B cell (primary cell): Measurements from ENCODE around the gene ADAMTS8. TPM values are rescaled to one million over a fixed set of nuclear protein-coding genes. Genes with fewer than 3 reads are reported as not detected.

Experiments
- ATAC-seq: fragments of 200-7000 bp; cut with Tn5 transposase; one replicate; pipeline ENCODE4 v1.10.0; 2021; ENCODE audit warnings: low read depth, mild to moderate bottlenecking, moderate number of reproducible peaks, moderate library complexity
- CTCF ChIA-PET: fragments of 350-600 bp; sonication (Branson Sonifier 250); formaldehyde crosslinking; loops from one replicate; lab custom pipeline; 2021; ENCODE audit warnings: antibody characterized with exemption, inconsistent platforms; lab: Charles Lee
- POLR2A ChIA-PET: fragments of 350-600 bp; sonication (Branson Sonifier 250); formaldehyde crosslinking; loops from one replicate; lab custom pipeline; 2021; ENCODE audit warnings: antibody characterized with exemption; lab: Charles Lee
- DNase-seq: peaks from one replicate; pipeline ENCODE4 v3.0.0; 2013
- H2AFZ ChIP-seq: 2 replicates; pipeline ENCODE4 v1.6.1; 2012; ENCODE audit warnings: mild to moderate bottlenecking, low read depth, low read length; ENCODE audit not compliant: insufficient read depth, poor library complexity, severe bottlenecking
- H3K27ac ChIP-seq, 2 donors: 1 replicate in 1 of 2; 2 replicates in 1 of 2; pipeline ENCODE4 v1.5.1; 2012 to 2013; ENCODE audit warnings: low read length in 2 of 2, mild to moderate bottlenecking in 2 of 2, moderate library complexity in 1 of 2
- H3K27me3 ChIP-seq, 4 experiments: fragments of 200-600 bp in 1 of 4; sonication (generic) in 1 of 4; replicated peaks in 1 of 4; 1 replicate in 2 of 4; 2 replicates in 2 of 4; pipeline versions ENCODE4 v1.6.1 to v1.7.0; 2013 to 2016; ENCODE audit warnings: low read length in 3 of 4, mild to moderate bottlenecking in 2 of 4, mixed read lengths in 1 of 4, moderate library complexity in 1 of 4; ENCODE audit not compliant: insufficient read depth in 4 of 4, control insufficient read depth in 3 of 4; ENCODE audit errors: control extremely low read depth in 1 of 4
- H3K36me3 ChIP-seq, 2 experiments: replicated peaks in 1 of 2; 1 replicate in 1 of 2; 2 replicates in 1 of 2; pipeline versions ENCODE4 v1.6.1 to v1.7.1; 2013; ENCODE audit warnings: low read length in 1 of 2; ENCODE audit not compliant: insufficient read depth in 2 of 2, control insufficient read depth in 1 of 2; ENCODE audit errors: control extremely low read depth in 1 of 2, extremely low read depth in 1 of 2
- H3K4me1 ChIP-seq, 2 donors: fragments of 200-600 bp in 1 of 2; sonication (generic) in 1 of 2; 1 replicate in 1 of 2; 2 replicates in 1 of 2; pipeline versions ENCODE4 v1.5.1 to v1.6.1; 2013 to 2017; ENCODE audit warnings: low read length in 2 of 2; ENCODE audit not compliant: control insufficient read depth in 2 of 2, insufficient read depth in 2 of 2
- H3K4me2 ChIP-seq: replicated peaks from 2 replicates; pipeline ENCODE3; 2012; ENCODE audit warnings: mild to moderate bottlenecking, low read depth, low read length; ENCODE audit not compliant: poor library complexity, severe bottlenecking
- H3K4me3 ChIP-seq, 5 experiments: fragments of 200-600 bp in 1 of 5; sonication (generic) in 1 of 5; 1 replicate in 3 of 5; 2 replicates in 2 of 5; pipeline versions ENCODE4 v1.5.1 to v1.7.0; 2011 to 2016; ENCODE audit warnings: low read length in 4 of 5, mild to moderate bottlenecking in 4 of 5, low read depth in 2 of 5, control low read depth in 1 of 5, moderate library complexity in 1 of 5; ENCODE audit not compliant: insufficient read depth in 1 of 5; ENCODE audit errors: control extremely low read depth in 1 of 5, extremely low read depth in 1 of 5
- H3K79me2 ChIP-seq: fragments of 200-600 bp; sonication (generic); one replicate; pipeline ENCODE4 v1.6.0; 2016; ENCODE audit warnings: low read length; ENCODE audit not compliant: control insufficient read depth, insufficient read depth
- H3K9ac ChIP-seq: fragments of 200-600 bp; sonication (generic); 2 replicates; pipeline ENCODE4 v1.6.1; 2017; ENCODE audit warnings: mild to moderate bottlenecking, low read length, moderate library complexity
- H3K9me3 ChIP-seq, 3 donors: one replicate each; pipeline versions ENCODE4 v1.6.1 to v1.7.1; 2013; ENCODE audit warnings: low read length in 2 of 3; ENCODE audit not compliant: control insufficient read depth in 2 of 3, insufficient read depth in 1 of 3; ENCODE audit errors: control extremely low read depth in 1 of 3
- H4K20me1 ChIP-seq: 2 replicates; pipeline ENCODE4 v1.6.0; 2012; ENCODE audit warnings: mild to moderate bottlenecking, low read length; ENCODE audit not compliant: insufficient read depth, control insufficient read depth, poor library complexity, severe bottlenecking
- H3K27ac Mint-ChIP-seq: one replicate; pipeline ENCODE4 v1.8.0; 2021; ENCODE audit warnings: mixed read lengths
- H3K27me3 Mint-ChIP-seq: one replicate; pipeline ENCODE4 v1.8.0; 2021; ENCODE audit warnings: mixed read lengths
- H3K4me1 Mint-ChIP-seq: one replicate; pipeline ENCODE4 v1.8.0; 2021; ENCODE audit warnings: mixed read lengths
- H3K4me3 Mint-ChIP-seq: one replicate; pipeline ENCODE4 v1.8.0; 2021; ENCODE audit warnings: mixed read lengths
- H3K9me3 Mint-ChIP-seq: one replicate; pipeline ENCODE4 v1.8.0; 2022; ENCODE audit warnings: mixed read lengths; ENCODE audit not compliant: insufficient read depth
- CTCF ChIP-seq: fragments of 200-600 bp; IDR thresholded peaks from one replicate; pipeline ENCODE4 v1.8.0; 2022; ENCODE audit warnings: antibody characterized with exemption, mild to moderate bottlenecking
- EZH2 ChIP-seq: IDR thresholded peaks from 2 replicates; pipeline ENCODE4 v1.6.1; 2012; ENCODE audit warnings: borderline replicate concordance, low read depth, mild to moderate bottlenecking, moderate library complexity, low read length; ENCODE audit not compliant: insufficient read depth, poor library complexity, severe bottlenecking
- WGBS: methylation state at CpG from one replicate; pipeline ENCODE4 v1.1.5; 2013; ENCODE audit warnings: missing lambda C conversion rate; ENCODE audit not compliant: insufficient coverage; 5-methylcytosine and 5-hydroxymethylcytosine counted together
- intact Hi-C: fragments of 100-400 bp; cut with micrococcal nuclease; formaldehyde crosslinking; loops from one replicate; pipeline ENCODE4 v1.10.0; 2022
- polyA plus RNA-seq: library from polyadenylated mRNA; depleted of rRNA; stranded (reverse); fragments of >200 nt; gene quantifications from 2 replicates; pipeline ENCODE4 v1.2.3, GENCODE V29; 2012
- total RNA-seq, 2 donors: library from RNA; stranded (reverse); fragments of 120-200 nt in 1 of 2; gene quantifications; 1 replicate in 1 of 2; 2 replicates in 1 of 2; pipeline versions ENCODE4 v1.2.3 to v1.2.4, GENCODE V29; 2013 to 2022

The ADAMTS8 gene
- total and polyA plus RNA-seq, 2 donors (not counting 1 experiment from before 2014, with no cell fraction given), result not detected

GRCh38 chr11:130433357-130433756 lies 4.9 kb upstream of the ADAMTS8 start:
- Histone ChIP-seq H3K4me2 (no peak overlapping the region), H3K9me3 (no peaks in the 10 kb centered on the region), H3K9ac (no peak overlapping the region), H3K79me2 (no peaks in the 10 kb centered on the region), H4K20me1 (no peaks in the 10 kb centered on the region), H3K4me3 (no peak overlapping the region), H3K36me3 (no peaks in the 10 kb centered on the region), H3K4me1 (peaks cover 4 to 8% of the 10 kb centered on the region in 2 donors), H3K27me3 (peaks cover 0 to 25% (median 16%) of the 10 kb centered on the region in 4 experiments), H3K27ac (no peak overlapping the region), H2AFZ (no peak overlapping the region)
- no peak for ATAC-seq
- Mint-ChIP-seq H3K9me3 (no peaks in the 10 kb centered on the region), H3K4me3 (no peak overlapping the region), H3K4me1 (peaks cover 11% of the 10 kb centered on the region), H3K27ac (no peak overlapping the region), H3K27me3 (peaks cover 45% of the 10 kb centered on the region)
- CTCF ChIA-PET, result interaction anchor here (0.7 to 6.8 kb wide), 8 partner anchors 9 to 462 kb away, joined by 3 to 112 read pairs (median 12); no protein-coding TSS in a partner anchor
- POLR2A ChIA-PET, result no interaction called here
- intact Hi-C loops, result no loop called here
- DNase-seq, result no peak
- TF ChIP-seq EZH2 (no peak), CTCF (no peak)
- 86% methylated on average over 1 of the region's 4 CpGs for WGBS

- H3K9me3 Mint-ChIP-seq, result no peaks in the 10 kb centered on the region
- Histone ChIP-seq H3K27ac (no peak overlapping the region), H3K79me2 (no peaks in the 10 kb centered on the region), H3K27me3 (peaks cover 0 to 33% (median 20%) of the 10 kb centered on the region in 4 experiments), H3K4me3 (no peak overlapping the region), H3K4me2 (no peak overlapping the region), H3K9ac (no peak overlapping the region), H3K9me3 (no peaks in the 10 kb centered on the region), H4K20me1 (no peaks in the 10 kb centered on the region), H3K4me1 (peaks cover 9 to 17% of the 10 kb centered on the region in 2 donors), H2AFZ (no peak overlapping the region), H3K36me3 (no peaks in the 10 kb centered on the region)
- DNase-seq (no peak), ATAC-seq (no peak)
- ChIA-PET CTCF (interaction anchor here (0.8 to 6.8 kb wide), 19 partner anchors 8 to 486 kb away, joined by 3 to 112 read pairs (median 6); partner anchors contain the start of gene SNX19), POLR2A (no interaction called here)
- 80% methylated on average over 2 of the region's 3 CpGs for WGBS
- no peak overlapping the region for H3K4me3 Mint-ChIP-seq
- intact Hi-C loops, result loop anchor here (1.0 kb wide), 2 partner anchors 218 to 462 kb away; no protein-coding TSS in a partner anchor
- H3K4me1 Mint-ChIP-seq, result peaks cover 14% of the 10 kb centered on the region
- TF ChIP-seq CTCF, result no peak
- TF ChIP-seq EZH2, result no peak
- peaks cover 38% of the 10 kb centered on the region for H3K27me3 Mint-ChIP-seq
- no peak overlapping the region for H3K27ac Mint-ChIP-seq
Measured at GRCh38 chr11:130431801-130432200, 3.4 kb upstream of the ADAMTS8 start.
